Natural killer cell (primary cell): ENCODE measurements around the gene PLCB1. TPM values are rescaled to one million over a fixed set of nuclear protein-coding genes. Genes with fewer than 3 reads are reported as not detected.

ENCODE experiments used
- ATAC-seq, 3 donors: fragments of 150-1000 bp in 2 of 3; fragments of 200-7000 bp in 1 of 3; cut with Tn5 transposase; 1 replicate in 1 of 3; 2 replicates in 2 of 3; pipeline ENCODE4 v1.10.0; 2021; ENCODE audit warnings: mild to moderate bottlenecking in 2 of 3, moderate library complexity in 2 of 3
- DNase-seq, 2 donors: peaks; one replicate each; pipeline versions ENCODE4 v3.0.0 to v3.0.0-alpha.2; 2013 to 2021; ENCODE audit warnings: mixed read lengths in 1 of 2
- H3K27ac ChIP-seq: one replicate; pipeline ENCODE4 v1.5.1; 2013; ENCODE audit warnings: mild to moderate bottlenecking, low read length
- H3K27me3 ChIP-seq: one replicate; pipeline ENCODE4 v1.6.1; 2013; ENCODE audit warnings: low read length; ENCODE audit not compliant: control insufficient read depth, insufficient read depth
- H3K36me3 ChIP-seq: one replicate; pipeline ENCODE4 v1.6.1; 2013; ENCODE audit warnings: low read length; ENCODE audit not compliant: control insufficient read depth, insufficient read depth
- H3K4me1 ChIP-seq: one replicate; pipeline ENCODE4 v1.6.1; 2013; ENCODE audit warnings: low read length; ENCODE audit not compliant: control insufficient read depth, insufficient read depth
- H3K4me3 ChIP-seq: one replicate; pipeline ENCODE4 v1.5.1; 2013; ENCODE audit warnings: low read length
- H3K9me3 ChIP-seq: one replicate; pipeline ENCODE4 v1.6.1; 2013; ENCODE audit warnings: low read length; ENCODE audit not compliant: control insufficient read depth, insufficient read depth
- H3K27ac Mint-ChIP-seq, 2 donors: one replicate each; pipeline ENCODE4 v1.8.0; 2022; ENCODE audit warnings: mild to moderate bottlenecking in 2 of 2, mixed read lengths in 2 of 2, moderate library complexity in 1 of 2
- H3K27me3 Mint-ChIP-seq, 2 donors: one replicate each; pipeline ENCODE4 v1.8.0; 2022; ENCODE audit warnings: low read depth in 2 of 2, mixed read lengths in 2 of 2
- H3K36me3 Mint-ChIP-seq: one replicate; pipeline ENCODE4 v1.8.0; 2022; ENCODE audit warnings: mixed read lengths
- H3K4me1 Mint-ChIP-seq, 2 donors: one replicate each; pipeline ENCODE4 v1.8.0; 2022; ENCODE audit warnings: mixed read lengths in 2 of 2
- H3K4me3 Mint-ChIP-seq: one replicate; pipeline ENCODE4 v1.8.0; 2022; ENCODE audit warnings: mild to moderate bottlenecking, moderate library complexity, mixed read lengths
- H3K9me3 Mint-ChIP-seq, 2 donors: one replicate each; pipeline ENCODE4 v1.8.0; 2022; ENCODE audit warnings: mixed read lengths in 2 of 2
- CTCF ChIP-seq: fragments of 200-600 bp; IDR thresholded peaks from one replicate; pipeline ENCODE4 v1.8.0; 2022; ENCODE audit warnings: antibody characterized with exemption
- WGBS: methylation state at CpG from one replicate; pipeline ENCODE4 v1.1.7; 2013; ENCODE audit warnings: missing lambda C conversion rate; ENCODE audit not compliant: insufficient coverage; 5-methylcytosine and 5-hydroxymethylcytosine counted together
- intact Hi-C: fragments of 100-400 bp; cut with micrococcal nuclease; formaldehyde crosslinking; loops from one replicate; pipeline ENCODE4 v1.14.2; 2022
- total RNA-seq, 4 donors: library from RNA; stranded (reverse); fragments of 120-200 nt in 1 of 4; gene quantifications; one replicate each; pipeline versions ENCODE4 v1.2.3 to v1.2.4, GENCODE V29; 2013 to 2022

Gene PLCB1
- total RNA-seq, 3 donors from 2014 or later (not counting 1 experiment from before 2014, with no cell fraction given), result 48.7 to 66.2 (median 57.7) TPM

GRCh38 chr20:8127553-8128255 lies 4.4 kb upstream of the PLCB1 start:
- Mint-ChIP-seq H3K9me3 (no peaks in the 10 kb centered on the region), H3K27ac (no peak overlapping the region), H3K36me3 (no peaks in the 10 kb centered on the region), H3K4me1 (peaks cover 6 to 8% of the 10 kb centered on the region in 2 donors), H3K27me3 (peaks cover 11 to 24% of the 10 kb centered on the region in 2 donors), H3K4me3 (no peak overlapping the region)
- Histone ChIP-seq H3K27me3 (no peaks in the 10 kb centered on the region), H3K4me1 (peaks cover 6% of the 10 kb centered on the region), H3K36me3 (no peaks in the 10 kb centered on the region), H3K4me3 (no peak overlapping the region), H3K9me3 (no peaks in the 10 kb centered on the region), H3K27ac (no peak overlapping the region)
- intact Hi-C loops, result no loop called here
- WGBS, result no CpG with 5 or more reads among the region's 6 CpGs
- DNase-seq, result no peak
- no peak for ATAC-seq
- TF ChIP-seq CTCF, result no peak

GRCh38 chr20:8128291-8129060 lies 3.6 kb upstream of the PLCB1 start:
- Mint-ChIP-seq H3K4me3 (no peak overlapping the region), H3K36me3 (no peaks in the 10 kb centered on the region), H3K4me1 (peaks cover 14 to 16% of the 10 kb centered on the region in 2 donors), H3K27me3 (peaks cover 11 to 24% of the 10 kb centered on the region in 2 donors), H3K27ac (no peak overlapping the region), H3K9me3 (no peaks in the 10 kb centered on the region)
- H3K9me3 ChIP-seq, result no peaks in the 10 kb centered on the region
- ATAC-seq (no peak), DNase-seq (no peak)
- no peaks in the 10 kb centered on the region for H3K36me3 ChIP-seq
- no peak for TF ChIP-seq CTCF
- intact Hi-C loops, result no loop called here
- peaks cover 14% of the 10 kb centered on the region for H3K4me1 ChIP-seq
- no peaks in the 10 kb centered on the region for H3K27me3 ChIP-seq
- H3K27ac ChIP-seq, result no peak overlapping the region
- H3K4me3 ChIP-seq, result no peak overlapping the region
- WGBS, result 89% methylated on average over 5 of the region's 5 CpGs

GRCh38 chr20:8129211-8129976 lies 2.7 kb upstream of the PLCB1 start:
- no peaks in the 10 kb centered on the region for H3K9me3 Mint-ChIP-seq
- Histone ChIP-seq H3K9me3 (no peaks in the 10 kb centered on the region), H3K36me3 (no peaks in the 10 kb centered on the region), H3K27ac (no peak overlapping the region), H3K4me3 (no peak overlapping the region), H3K4me1 (peaks cover 16% of the 10 kb centered on the region), H3K27me3 (no peaks in the 10 kb centered on the region)
- H3K27me3 Mint-ChIP-seq, result peaks cover 11 to 24% of the 10 kb centered on the region in 2 donors
- H3K36me3 Mint-ChIP-seq, result no peaks in the 10 kb centered on the region
- no peak for TF ChIP-seq CTCF
- WGBS, result 83% methylated on average over 6 of the region's 6 CpGs
- H3K27ac Mint-ChIP-seq, result no peak overlapping the region
- DNase-seq (no peak), ATAC-seq (no peak)
- intact Hi-C loops, result no loop called here
- H3K4me3 Mint-ChIP-seq, result peak overlapping the region; percentile 14
- H3K4me1 Mint-ChIP-seq, result peaks cover 23 to 25% of the 10 kb centered on the region in 2 donors
